ENCODE data around the gene DHRSX. TPM values are rescaled to one million over a fixed set of nuclear protein-coding genes. Genes with fewer than 3 reads are reported as not detected.

The DHRSX gene
- total and polyA plus RNA-seq, 3 donors from 2014 or later: 15.3 to 31.3 (median 29.2) TPM

DNA sequence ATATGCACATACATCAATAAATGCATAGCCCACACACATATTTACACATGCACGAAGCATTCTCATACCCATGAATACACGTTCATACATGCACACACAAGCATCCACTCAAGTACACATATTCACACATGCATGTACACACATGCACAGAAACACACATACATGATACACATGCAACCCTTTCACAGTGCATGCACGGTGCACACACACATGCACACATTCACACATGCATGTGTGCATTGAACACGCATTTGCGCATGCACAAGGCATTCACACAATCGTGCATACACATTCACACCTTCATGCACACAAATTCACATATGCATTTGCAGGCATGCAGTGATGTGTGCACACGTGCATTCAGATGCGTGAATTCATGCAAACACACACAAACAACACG, 324.5 kb downstream of the DHRSX start:
- WGBS, 2 donors: 68 to 84% methylated on average over 9 of the region's 9 CpGs
- no peak for TF ChIP-seq POLR2A (IDR thresholded peaks at IDR 0.05)
- TF ChIP-seq, protein P1, sequence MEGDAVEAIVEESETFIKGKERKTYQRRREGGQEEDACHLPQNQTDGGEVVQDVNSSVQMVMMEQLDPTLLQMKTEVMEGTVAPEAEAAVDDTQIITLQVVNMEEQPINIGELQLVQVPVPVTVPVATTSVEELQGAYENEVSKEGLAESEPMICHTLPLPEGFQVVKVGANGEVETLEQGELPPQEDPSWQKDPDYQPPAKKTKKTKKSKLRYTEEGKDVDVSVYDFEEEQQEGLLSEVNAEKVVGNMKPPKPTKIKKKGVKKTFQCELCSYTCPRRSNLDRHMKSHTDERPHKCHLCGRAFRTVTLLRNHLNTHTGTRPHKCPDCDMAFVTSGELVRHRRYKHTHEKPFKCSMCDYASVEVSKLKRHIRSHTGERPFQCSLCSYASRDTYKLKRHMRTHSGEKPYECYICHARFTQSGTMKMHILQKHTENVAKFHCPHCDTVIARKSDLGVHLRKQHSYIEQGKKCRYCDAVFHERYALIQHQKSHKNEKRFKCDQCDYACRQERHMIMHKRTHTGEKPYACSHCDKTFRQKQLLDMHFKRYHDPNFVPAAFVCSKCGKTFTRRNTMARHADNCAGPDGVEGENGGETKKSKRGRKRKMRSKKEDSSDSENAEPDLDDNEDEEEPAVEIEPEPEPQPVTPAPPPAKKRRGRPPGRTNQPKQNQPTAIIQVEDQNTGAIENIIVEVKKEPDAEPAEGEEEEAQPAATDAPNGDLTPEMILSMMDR (IDR thresholded peaks at IDR 0.05): no peak
- DNase-seq: no peak
- Histone ChIP-seq H3K27ac (no peak overlapping the region), H3K27me3 (no peaks in the 10 kb centered on the region), H3K36me3 (ENCODE audit: low read depth, missing control alignments) (no peaks in the 10 kb centered on the region), H3K4me1 (no peaks in the 10 kb centered on the region), H3K9me3 (no peaks in the 10 kb centered on the region), H3K4me3 (no peak overlapping the region)
- intact Hi-C loops (cut with DNase I; ENCODE audit: low total_unique reads): no loop called here

DNA sequence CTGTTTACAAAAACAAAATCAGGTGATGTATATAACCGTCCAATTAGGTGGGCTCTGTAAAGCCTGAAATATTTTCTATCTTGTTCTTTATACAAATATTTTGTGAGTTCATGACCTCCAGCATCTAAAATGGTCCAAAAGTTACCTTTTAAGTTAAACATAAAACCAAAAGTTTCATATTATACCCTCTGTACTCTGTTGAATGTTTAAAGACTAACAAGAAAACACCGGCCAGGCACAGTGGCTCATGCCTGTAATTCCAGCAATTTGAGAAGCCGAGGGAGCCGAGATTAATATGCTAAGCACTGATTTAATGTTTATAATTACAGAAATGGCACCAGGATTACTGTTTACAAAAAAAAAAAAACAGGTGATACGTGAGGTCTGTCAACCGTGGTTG, 328.4 kb downstream of the DHRSX start:
- Histone ChIP-seq H3K9me3 (no peaks in the 10 kb centered on the region), H3K27ac (no peak overlapping the region), H3K4me3 (no peak overlapping the region), H3K36me3 (ENCODE audit: low read depth, missing control alignments) (no peaks in the 10 kb centered on the region), H3K4me1 (no peaks in the 10 kb centered on the region), H3K27me3 (no peaks in the 10 kb centered on the region)
- TF ChIP-seq, protein P1 (IDR thresholded peaks at IDR 0.05): no peak
- TF ChIP-seq POLR2A (IDR thresholded peaks at IDR 0.05): no peak
- DNase-seq: no peak
- intact Hi-C loops (cut with DNase I; ENCODE audit: low total_unique reads): no loop called here
- WGBS, 2 donors: 81 to 87% methylated on average over 6 of the region's 6 CpGs

Other genes starting within 250 kb of the DHRSX start
- 10 to 100 TPM; 47.2 to 77.0 TPM for gene ZBED1, start within 50 bp of the DHRSX start, total RNA-seq
- gene ZBED1, start within 50 bp of the DHRSX start, polyA plus RNA-seq (ENCODE audit: insufficient read depth, low read depth, low replicate concordance): 24.2 TPM
- gene CD99, start 190.3 kb upstream of the DHRSX start, total RNA-seq: 1,000 to 10,000 TPM in 1 of 2 donors, 100 to 1,000 TPM in 1; 733 to 1,032 TPM
- 450 TPM for gene CD99, start 190.3 kb upstream of the DHRSX start, polyA plus RNA-seq (ENCODE audit: insufficient read depth, low read depth, low replicate concordance)

All from testis (tissue), 3 donors.